HG02642 (cell line): ENCODE measurements around the gene MARVELD3.

ENCODE experiments used
- ATAC-seq: cut with Tn5 transposase; IDR thresholded peaks from one replicate; pipeline ENCODE4 v1.9.1; 2021; ENCODE audit warnings: mild to moderate bottlenecking; ENCODE audit not compliant: unreplicated experiment, poor library complexity

MARVELD3 gene

GRCh38 chr16:71618429-71618828 is 7.6 kb upstream of the MARVELD3 start:
- ATAC-seq = no peak

GRCh38 chr16:71622088-71622487 is 3.9 kb upstream of the MARVELD3 start:
- ATAC-seq = no peak

DNA sequence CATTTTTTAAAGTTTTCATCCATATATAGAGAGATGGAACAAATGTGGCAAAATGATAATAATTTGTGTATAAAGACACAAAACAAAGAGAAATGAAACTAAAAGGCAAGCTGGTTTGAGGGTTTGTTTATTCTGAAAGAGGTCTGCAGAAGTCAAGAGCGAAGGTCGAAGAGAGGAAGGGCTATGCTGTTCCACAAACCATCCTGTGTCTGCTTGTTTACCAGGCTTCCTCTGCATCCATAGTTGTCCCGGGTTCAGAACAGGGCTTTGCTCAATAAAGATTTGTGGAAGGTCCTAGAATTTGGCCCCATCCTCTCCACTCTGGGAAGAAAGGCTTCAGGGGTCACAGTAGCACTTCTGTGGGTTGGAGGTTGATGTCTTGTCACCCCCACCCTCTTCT is 2.4 kb upstream of the MARVELD3 start:
- ATAC-seq = no peak

GRCh38 chr16:71625113-71625850 is 702 bp upstream of the MARVELD3 start:
- ATAC-seq = no peak

GRCh38 chr16:71626858-71627213 is 852 bp downstream of the MARVELD3 start:
- no peak for ATAC-seq

DNA sequence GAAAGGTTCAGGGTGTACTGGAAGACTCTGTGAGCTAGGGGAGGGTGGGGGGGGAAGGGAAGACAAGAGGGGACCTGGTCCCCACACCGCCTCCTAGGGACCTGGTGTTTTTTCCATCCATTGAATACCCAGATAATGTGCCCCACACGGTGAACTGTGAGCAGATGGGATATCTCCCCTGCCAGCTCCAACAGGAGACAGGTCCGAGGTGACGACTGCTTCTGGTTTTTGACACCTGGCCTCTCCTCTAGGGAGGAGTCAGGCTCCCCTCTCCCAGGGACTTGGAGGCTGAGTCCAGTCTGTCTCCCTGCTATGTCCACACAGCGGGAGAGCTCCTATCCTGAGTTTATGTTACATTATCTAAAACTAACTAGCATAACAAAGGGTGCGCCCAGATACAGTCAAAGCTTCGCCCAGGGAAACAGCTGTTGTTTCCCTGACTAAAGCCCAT is 1.8 kb downstream of the MARVELD3 start:
- no peak for ATAC-seq

DNA sequence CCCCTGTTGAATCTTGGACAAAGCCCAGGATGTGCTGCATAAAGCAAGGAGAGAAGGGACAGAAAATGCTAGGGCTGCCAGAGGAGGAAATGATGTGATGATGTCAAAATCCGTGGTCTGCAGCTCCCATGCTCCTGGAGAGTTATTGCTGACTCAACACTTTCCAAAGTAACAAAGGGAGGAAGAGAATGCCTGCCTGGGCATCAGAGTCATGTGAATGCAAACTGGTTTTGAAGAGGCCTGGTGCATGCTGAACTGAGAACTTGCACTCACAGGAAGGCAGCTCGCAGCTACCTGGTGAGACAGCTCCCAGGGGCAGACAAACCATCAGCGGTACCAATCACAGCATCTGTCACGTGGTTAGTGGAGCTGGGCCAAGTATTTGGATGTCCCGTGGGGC is 2.8 kb downstream of the MARVELD3 start:
- ATAC-seq = no peak

DNA sequence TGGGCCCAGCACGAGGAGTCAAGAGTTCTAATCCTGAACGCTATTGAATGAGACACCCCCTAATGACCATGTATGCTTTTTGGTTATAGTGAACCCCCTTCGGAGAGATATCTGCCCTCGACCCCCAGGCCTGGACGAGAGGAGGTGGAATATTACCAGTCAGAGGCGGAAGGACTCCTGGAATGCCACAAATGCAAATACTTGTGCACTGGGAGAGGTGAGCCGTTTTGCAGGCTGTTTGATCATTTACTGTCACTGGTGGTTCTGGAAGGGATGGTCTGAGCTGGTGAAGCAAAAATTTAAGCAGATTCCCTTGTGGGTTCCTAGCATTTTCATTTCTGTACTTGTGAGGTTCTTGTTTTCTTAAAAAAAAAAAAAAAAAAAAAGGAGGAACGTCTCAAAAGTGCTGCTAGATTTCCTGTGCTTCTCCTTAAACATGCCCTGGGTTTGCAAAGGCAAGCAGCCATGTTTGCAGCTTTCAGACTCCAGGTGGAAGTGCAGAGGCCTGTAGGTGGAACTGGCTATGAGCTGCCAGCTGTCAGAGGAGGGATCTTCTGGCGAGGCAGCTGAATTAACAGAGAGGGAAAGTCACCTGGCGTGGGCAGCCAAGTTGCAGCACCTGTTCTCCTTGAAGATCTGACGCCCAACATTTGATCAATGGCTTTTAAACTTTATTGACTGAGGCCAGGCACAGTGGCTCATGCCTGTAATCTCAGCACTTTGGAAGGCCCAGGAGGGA is 3.5 kb downstream of the MARVELD3 start:
- no peak for ATAC-seq

DNA sequence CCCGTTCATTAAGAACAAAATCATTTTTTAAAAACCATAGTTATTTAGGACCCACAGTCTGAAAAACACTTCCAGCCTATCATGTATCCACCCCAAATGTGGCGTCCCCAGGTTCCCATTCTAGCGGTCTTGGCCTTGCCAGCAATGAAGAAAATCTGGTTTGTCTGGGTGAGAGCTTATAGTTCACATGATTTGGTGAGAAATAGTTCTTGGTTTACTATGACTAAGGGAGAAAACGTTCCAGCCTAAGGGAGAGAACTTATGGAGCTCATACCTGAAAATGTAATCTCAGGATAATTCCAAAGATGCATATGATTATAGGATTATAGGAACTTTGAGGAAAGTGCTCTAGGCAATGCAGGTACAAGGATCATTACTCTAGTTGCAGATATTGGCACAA is 4.8 kb downstream of the MARVELD3 start:
- ATAC-seq = no peak

- no peak for ATAC-seq
Observed at GRCh38 chr16:71631776-71632175, 5.8 kb downstream of the MARVELD3 start.

- no peak for ATAC-seq
Observed at GRCh38 chr16:71635632-71636031, 9.6 kb downstream of the MARVELD3 start.

GRCh38 chr16:71637398-71637797 is 11.4 kb downstream of the MARVELD3 start:
- no peak for ATAC-seq

- ATAC-seq = no peak
Observed at GRCh38 chr16:71645450-71645849, 19.5 kb downstream of the MARVELD3 start.

GRCh38 chr16:71647391-71647790 is 21.4 kb downstream of the MARVELD3 start:
- ATAC-seq = no peak

DNA sequence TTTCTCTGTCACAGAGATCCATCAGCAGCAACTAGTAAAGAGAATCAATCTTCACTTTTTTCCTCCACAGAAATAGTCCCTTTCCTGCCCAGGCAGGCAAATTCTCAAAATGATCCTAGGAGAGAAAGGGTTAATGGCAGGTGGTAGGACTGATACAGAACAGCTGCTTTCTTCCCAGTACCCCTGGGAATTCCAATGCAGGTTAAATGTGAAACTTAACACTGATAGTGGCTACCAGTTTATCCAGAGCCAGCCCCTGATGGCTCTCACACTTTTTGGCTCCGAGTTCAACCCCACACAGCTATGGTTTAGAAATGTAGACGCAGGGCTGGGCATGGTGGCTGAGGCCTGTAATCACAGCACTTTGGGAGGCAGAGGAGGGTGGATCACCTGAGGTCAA is 22.2 kb downstream of the MARVELD3 start:
- ATAC-seq = no peak

- no peak for ATAC-seq
Observed at GRCh38 chr16:71648921-71649320, 22.9 kb downstream of the MARVELD3 start.

GRCh38 chr16:71649704-71650103 is 23.7 kb downstream of the MARVELD3 start:
- ATAC-seq = no peak

- ATAC-seq = no peak
Observed at GRCh38 chr16:71658771-71659170, 32.8 kb downstream of the MARVELD3 start.

DNA sequence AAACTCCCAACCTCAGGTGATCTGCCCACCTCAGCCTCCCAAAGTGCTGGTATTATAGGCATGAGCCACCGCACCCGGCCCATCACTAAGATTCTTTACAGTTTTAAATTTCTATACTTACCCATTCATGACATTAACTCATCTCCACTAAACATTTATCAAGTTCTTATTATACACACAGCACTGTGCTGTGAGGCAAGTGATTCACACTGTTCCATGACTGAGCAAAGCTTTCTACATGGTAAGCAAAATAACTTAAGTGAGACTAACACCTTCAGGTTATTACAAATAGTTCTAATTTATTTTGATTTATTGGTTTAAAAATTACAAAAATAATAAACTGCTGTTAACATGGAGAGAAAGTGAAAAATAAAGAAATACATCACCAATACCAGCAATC is 33.5 kb downstream of the MARVELD3 start:
- no peak for ATAC-seq

GRCh38 chr16:71666264-71666663 is 40.3 kb downstream of the MARVELD3 start:
- no peak for ATAC-seq

DNA sequence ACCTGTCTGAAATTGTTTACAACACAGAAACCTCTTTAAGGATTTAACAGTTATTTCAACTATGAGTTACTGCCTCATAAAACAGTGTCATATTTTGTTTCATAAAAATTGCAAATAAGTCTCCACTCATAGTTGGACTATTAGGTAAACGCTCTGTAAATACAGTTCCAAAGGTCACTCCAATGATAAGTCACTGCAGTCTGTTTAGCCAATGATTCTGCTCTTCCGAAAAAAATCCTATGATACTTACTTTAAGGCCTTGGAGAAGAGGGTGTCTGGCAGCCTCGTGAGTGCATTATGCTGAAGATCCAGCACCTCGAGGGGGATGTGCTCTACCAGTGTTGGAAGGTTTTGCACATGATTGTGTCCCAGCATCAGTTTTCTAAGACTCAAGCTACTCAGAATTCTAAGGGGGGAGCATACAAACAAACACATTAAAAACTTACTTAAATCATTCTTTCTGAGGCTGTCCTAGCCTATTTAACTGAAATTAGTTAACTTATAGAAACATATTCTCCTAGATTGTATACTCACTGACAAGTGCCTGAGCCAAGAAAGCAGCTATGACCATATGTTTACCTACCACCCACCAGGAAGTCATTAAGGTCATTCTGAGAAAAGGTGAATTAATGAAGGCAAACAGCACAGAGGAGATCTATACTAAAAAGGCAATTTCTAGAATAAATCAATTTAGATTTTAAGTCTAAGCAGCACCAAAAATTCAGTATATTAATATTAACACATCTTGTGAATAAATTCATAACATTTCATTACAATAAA is 41.1 kb downstream of the MARVELD3 start:
- no peak for ATAC-seq
